WTC11 (cell line): ENCODE measurements around the gene GATAD2A. TPM values are rescaled to one million over a fixed set of nuclear protein-coding genes. Genes with fewer than 3 reads are reported as not detected.
"Not testable (repeated sequence)": the region's sequence is repeated elsewhere in the genome, so short reads cannot be mapped to it uniquely, and the experiment has no call there.

Source experiments
- ATAC-seq: fragments of 200-7000 bp; cut with Tn5 transposase; 2 replicates; pipeline ENCODE4 v1.10.0; 2021; ENCODE audit warnings: mild to moderate bottlenecking, moderate library complexity
- CTCF ChIA-PET: fragments of 300-600 bp; sonication (Branson Sonifier 250); formaldehyde crosslinking; loops from one replicate; lab custom pipeline; 2021; ENCODE audit warnings: antibody characterized with exemption; lab: Charles Lee
- POLR2A ChIA-PET: fragments of 350-600 bp; sonication (Branson Sonifier 250); formaldehyde crosslinking; loops from one replicate; lab custom pipeline; 2021; ENCODE audit warnings: antibody characterized with exemption; lab: Charles Lee
- DNase-seq: peaks from one replicate; pipeline ENCODE4 v3.0.0; 2021; ENCODE audit warnings: low spot score
- H3K27ac Mint-ChIP-seq: 2 replicates; pipeline ENCODE4 v1.8.0; 2021; ENCODE audit warnings: mixed read lengths
- H3K27me3 Mint-ChIP-seq: 2 replicates; pipeline ENCODE4 v1.8.0; 2021; ENCODE audit warnings: low read depth, mild to moderate bottlenecking, moderate library complexity, mixed read lengths
- H3K36me3 Mint-ChIP-seq: 2 replicates; pipeline ENCODE4 v1.8.0; 2021; ENCODE audit warnings: mixed read lengths
- H3K4me1 Mint-ChIP-seq: 2 replicates; pipeline ENCODE4 v1.8.0; 2022; ENCODE audit warnings: mixed read lengths
- H3K4me3 Mint-ChIP-seq: 2 replicates; pipeline ENCODE4 v1.8.0; 2021; ENCODE audit warnings: mild to moderate bottlenecking, moderate library complexity, mixed read lengths
- H3K9me3 Mint-ChIP-seq: 2 replicates; pipeline ENCODE4 v1.8.0; 2021; ENCODE audit warnings: mixed read lengths
- ATF1 ChIP-seq: sonication (generic); formaldehyde crosslinking; IDR thresholded peaks from 2 replicates; pipeline ENCODE4 v1.8.1; 2023; ENCODE audit warnings: mild to moderate bottlenecking, moderate library complexity, missing genetic modification reagents
- ETV6 ChIP-seq: sonication (generic); formaldehyde crosslinking; IDR thresholded peaks from 2 replicates; pipeline ENCODE4 v1.8.1; 2022; ENCODE audit warnings: mild to moderate bottlenecking, missing genetic modification reagents
- FOXP1 ChIP-seq: sonication (generic); formaldehyde crosslinking; IDR thresholded peaks from 2 replicates; pipeline ENCODE4 v1.8.0; 2022; ENCODE audit warnings: missing genetic modification reagents, mild to moderate bottlenecking, moderate library complexity, borderline replicate concordance
- IRF2 ChIP-seq: sonication (generic); formaldehyde crosslinking; IDR thresholded peaks from 2 replicates; pipeline ENCODE4 v1.8.0; 2022; ENCODE audit warnings: low read depth, missing genetic modification reagents, borderline replicate concordance
- NFATC4 ChIP-seq: fragments of 250-450 bp; sonication (Bioruptor Pico); IDR thresholded peaks from 2 replicates; pipeline ENCODE4 v1.9.0; 2021; ENCODE audit warnings: mild to moderate bottlenecking
- NR3C1 ChIP-seq: sonication (generic); formaldehyde crosslinking; conservative IDR thresholded peaks from 2 replicates; pipeline ENCODE4 v1.8.1; 2023; ENCODE audit warnings: low read depth, mild to moderate bottlenecking, missing genetic modification reagents
- OVOL2 ChIP-seq: fragments of 250-450 bp; sonication (Bioruptor Pico); IDR thresholded peaks from 2 replicates; pipeline ENCODE4 v1.9.0; 2021; ENCODE audit warnings: mild to moderate bottlenecking, borderline replicate concordance
- PRDM15 ChIP-seq: sonication (generic); formaldehyde crosslinking; IDR thresholded peaks from 2 replicates; pipeline ENCODE4 v1.8.0; 2022; ENCODE audit warnings: missing genetic modification reagents
- RELA ChIP-seq: sonication (generic); formaldehyde crosslinking; IDR thresholded peaks from 2 replicates; pipeline ENCODE4 v1.8.1; 2022; ENCODE audit warnings: missing genetic modification reagents, mild to moderate bottlenecking, borderline replicate concordance
- SMAD3 ChIP-seq: sonication (generic); formaldehyde crosslinking; IDR thresholded peaks from 2 replicates; pipeline ENCODE4 v1.8.0; 2022; ENCODE audit warnings: missing genetic modification reagents, mild to moderate bottlenecking, borderline replicate concordance
- STAT6 ChIP-seq: sonication (generic); formaldehyde crosslinking; conservative IDR thresholded peaks from 2 replicates; pipeline ENCODE4 v1.8.1; 2023; ENCODE audit warnings: mild to moderate bottlenecking, low read depth, missing genetic modification reagents, moderate library complexity
- ZBTB21 ChIP-seq: sonication (generic); formaldehyde crosslinking; IDR thresholded peaks from 2 replicates; pipeline ENCODE4 v1.8.1; 2023; ENCODE audit warnings: mild to moderate bottlenecking, missing genetic modification reagents, borderline replicate concordance
- ZNF121 ChIP-seq: sonication (generic); formaldehyde crosslinking; IDR thresholded peaks from 2 replicates; pipeline ENCODE4 v1.8.0; 2023; ENCODE audit warnings: missing genetic modification reagents
- total RNA-seq: library from RNA; stranded (reverse); gene quantifications from 3 replicates; pipeline ENCODE4 v1.2.3, GENCODE V29; 2021
- TF ChIP-seq, protein P1 (sequence below): fragments of 250-450 bp; sonication (Bioruptor Pico); conservative IDR thresholded peaks from 2 replicates; pipeline ENCODE4 v1.9.0; 2021; ENCODE audit warnings: mild to moderate bottlenecking
- TF ChIP-seq, protein P2 (sequence below): fragments of 250-450 bp; sonication (Bioruptor Pico); IDR thresholded peaks from 2 replicates; pipeline ENCODE4 v1.9.0; 2021; ENCODE audit warnings: mild to moderate bottlenecking
- TF ChIP-seq, protein P3 (sequence below): sonication (generic); formaldehyde crosslinking; IDR thresholded peaks from 2 replicates; pipeline ENCODE4 v1.8.0; 2023; ENCODE audit warnings: mild to moderate bottlenecking, missing genetic modification reagents

GATAD2A gene
- total RNA-seq, 1 experiment from 2014 or later: 209 TPM

DNA sequence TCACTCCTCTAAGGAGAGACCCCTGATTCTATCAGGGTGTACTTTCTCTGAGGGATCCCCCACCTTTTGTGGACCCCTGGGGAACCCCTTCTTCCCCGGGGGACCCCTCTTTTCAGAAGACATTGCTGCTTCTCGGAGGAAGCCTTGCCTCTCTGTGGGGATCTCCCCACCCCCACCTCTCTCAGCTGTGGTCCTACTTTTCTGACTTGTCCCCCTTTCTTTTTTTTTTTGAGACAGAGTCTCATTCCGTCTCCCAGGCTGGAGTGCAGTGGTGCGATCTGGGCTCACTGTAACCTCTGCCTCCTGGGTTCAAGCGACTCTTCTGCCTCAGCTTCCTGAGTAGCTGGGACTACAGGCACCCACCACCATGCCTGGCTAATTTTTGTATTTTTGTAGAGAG is 18.4 kb upstream of the GATAD2A start (continued):
- TF ChIP-seq SMAD3 (CRISPR knock-in tag): no peak
- TF ChIP-seq, protein P1, sequence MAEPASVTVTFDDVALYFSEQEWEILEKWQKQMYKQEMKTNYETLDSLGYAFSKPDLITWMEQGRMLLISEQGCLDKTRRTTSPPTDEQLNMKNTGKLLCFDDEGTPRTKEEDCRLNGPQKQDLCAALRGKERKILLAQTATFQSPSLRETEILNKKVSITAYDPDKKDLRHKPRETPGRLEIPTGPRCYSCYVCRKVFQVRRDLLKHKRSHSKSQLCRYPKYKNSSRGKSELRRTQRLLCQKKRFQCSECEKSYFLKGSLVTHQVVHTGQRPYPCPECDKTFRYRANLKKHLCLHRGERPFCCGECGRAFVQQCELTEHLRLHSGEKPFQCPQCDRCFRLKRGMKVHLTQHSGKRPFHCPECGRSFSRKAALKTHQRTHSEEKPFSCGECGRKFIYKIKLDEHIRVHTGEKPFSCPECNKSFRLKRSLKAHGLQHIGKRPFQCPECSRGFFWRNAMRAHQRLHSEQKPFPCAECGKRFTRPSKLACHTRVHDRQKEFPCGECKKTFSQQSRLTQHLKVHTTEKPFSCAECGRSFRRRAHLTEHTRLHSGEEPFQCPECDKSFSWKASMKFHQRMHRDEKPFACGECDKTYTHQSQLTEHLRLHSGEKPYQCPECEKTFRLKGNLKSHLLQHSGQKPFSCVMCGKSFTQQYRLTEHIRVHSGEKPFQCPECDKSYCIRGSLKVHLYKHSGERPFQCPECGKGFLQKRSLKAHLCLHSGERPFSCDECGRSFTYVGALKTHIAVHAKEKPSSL: no peak

- peaks cover 42% of the 10 kb centered on the region for H3K4me1 Mint-ChIP-seq
- TF ChIP-seq STAT6 (no peak), ZBTB21 (CRISPR knock-in tag) (no peak), IRF2 (CRISPR knock-in tag) (no peak), ZNF121 (CRISPR knock-in tag) (no peak), FOXP1 (CRISPR knock-in tag) (no peak), NR3C1 (CRISPR knock-in tag) (no peak), OVOL2 (CRISPR knock-in tag) (no peak), PRDM15 (CRISPR knock-in tag) (no peak), RELA (CRISPR knock-in tag) (no peak), ATF1 (CRISPR knock-in tag) (no peak), NFATC4 (CRISPR knock-in tag) (no peak), ETV6 (no peak)
- TF ChIP-seq, protein P2, sequence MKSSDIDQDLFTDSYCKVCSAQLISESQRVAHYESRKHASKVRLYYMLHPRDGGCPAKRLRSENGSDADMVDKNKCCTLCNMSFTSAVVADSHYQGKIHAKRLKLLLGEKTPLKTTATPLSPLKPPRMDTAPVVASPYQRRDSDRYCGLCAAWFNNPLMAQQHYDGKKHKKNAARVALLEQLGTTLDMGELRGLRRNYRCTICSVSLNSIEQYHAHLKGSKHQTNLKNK (CRISPR knock-in tag): no peak
- TF ChIP-seq, protein P3, sequence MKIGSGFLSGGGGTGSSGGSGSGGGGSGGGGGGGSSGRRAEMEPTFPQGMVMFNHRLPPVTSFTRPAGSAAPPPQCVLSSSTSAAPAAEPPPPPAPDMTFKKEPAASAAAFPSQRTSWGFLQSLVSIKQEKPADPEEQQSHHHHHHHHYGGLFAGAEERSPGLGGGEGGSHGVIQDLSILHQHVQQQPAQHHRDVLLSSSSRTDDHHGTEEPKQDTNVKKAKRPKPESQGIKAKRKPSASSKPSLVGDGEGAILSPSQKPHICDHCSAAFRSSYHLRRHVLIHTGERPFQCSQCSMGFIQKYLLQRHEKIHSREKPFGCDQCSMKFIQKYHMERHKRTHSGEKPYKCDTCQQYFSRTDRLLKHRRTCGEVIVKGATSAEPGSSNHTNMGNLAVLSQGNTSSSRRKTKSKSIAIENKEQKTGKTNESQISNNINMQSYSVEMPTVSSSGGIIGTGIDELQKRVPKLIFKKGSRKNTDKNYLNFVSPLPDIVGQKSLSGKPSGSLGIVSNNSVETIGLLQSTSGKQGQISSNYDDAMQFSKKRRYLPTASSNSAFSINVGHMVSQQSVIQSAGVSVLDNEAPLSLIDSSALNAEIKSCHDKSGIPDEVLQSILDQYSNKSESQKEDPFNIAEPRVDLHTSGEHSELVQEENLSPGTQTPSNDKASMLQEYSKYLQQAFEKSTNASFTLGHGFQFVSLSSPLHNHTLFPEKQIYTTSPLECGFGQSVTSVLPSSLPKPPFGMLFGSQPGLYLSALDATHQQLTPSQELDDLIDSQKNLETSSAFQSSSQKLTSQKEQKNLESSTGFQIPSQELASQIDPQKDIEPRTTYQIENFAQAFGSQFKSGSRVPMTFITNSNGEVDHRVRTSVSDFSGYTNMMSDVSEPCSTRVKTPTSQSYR (CRISPR knock-in tag): no peak
- TF ChIP-seq, protein P1: no peak
- TF ChIP-seq, all 79 proteins: peak for 0
- H3K9me3 Mint-ChIP-seq: no peaks in the 10 kb centered on the region
- peak overlapping the region; percentile 83; the same call in 1 of the 2 replicates for H3K4me3 Mint-ChIP-seq
- DNase-seq (no peak), ATAC-seq (no peak)
- ChIA-PET CTCF (interaction anchor here (1.6 kb wide), 1 partner anchor 22 kb away, joined by 3 read pairs; no protein-coding TSS in a partner anchor), POLR2A (interaction anchor here (0.7 kb wide), 1 partner anchor 17 kb away, joined by 3 read pairs; the partner anchor contains the start of gene GATAD2A)
- peak overlapping the region; percentile 85 for H3K27ac Mint-ChIP-seq
- peaks cover 6% of the 10 kb centered on the region for H3K27me3 Mint-ChIP-seq
- 0 out of 2 replicates have a peak, but pooled peaks cover 3% of the 10 kb centered on the region for H3K36me3 Mint-ChIP-seq
These were observed 16.6 kb upstream of the GATAD2A start for GRCh38 chr19:19388568-19389555.

DNA sequence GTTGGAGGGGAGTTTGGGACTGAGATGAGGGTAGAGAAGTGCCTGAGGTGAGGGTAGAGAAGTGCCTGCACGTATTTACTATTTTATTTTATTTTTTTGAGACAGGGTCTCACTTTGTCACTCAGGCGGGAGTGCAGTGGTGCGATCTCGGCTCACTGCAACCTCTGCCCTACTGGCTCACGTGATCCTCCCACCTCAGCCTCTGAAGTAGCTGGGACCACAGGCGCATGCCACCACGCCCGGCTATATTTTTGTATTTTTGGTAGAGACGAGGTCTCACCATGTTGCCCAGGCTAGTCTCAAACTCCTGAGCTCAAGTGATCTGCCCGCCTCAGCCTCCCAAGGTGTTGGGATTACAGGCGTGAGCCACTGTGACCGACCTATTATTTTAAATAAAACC is 15.8 kb upstream of the GATAD2A start:
- H3K27ac Mint-ChIP-seq, H3K27me3 Mint-ChIP-seq, DNase-seq, H3K36me3 Mint-ChIP-seq, H3K4me3 Mint-ChIP-seq, H3K9me3 Mint-ChIP-seq, ATAC-seq: not testable (repeated sequence)
- CTCF ChIA-PET: interaction anchor here (1.6 kb wide), 1 partner anchor 23 kb away, joined by 3 read pairs; no protein-coding TSS in a partner anchor
- H3K4me1 Mint-ChIP-seq: peaks cover 43% of the 10 kb centered on the region
- POLR2A ChIA-PET: interaction anchor here (0.7 kb wide), 1 partner anchor 16 kb away, joined by 3 read pairs; the partner anchor contains the start of gene GATAD2A
